AG04449 (cell line): Measurements from ENCODE around the gene RAP1GAP.
"Not testable (repeated sequence)": the region's sequence is repeated elsewhere in the genome, so short reads cannot be mapped to it uniquely, and the experiment has no call there.

Experiments used
- CTCF ChIA-PET: fragments of 350-600 bp; formaldehyde crosslinking; extraction: SDS; loops from one replicate; lab custom pipeline; 2021; ENCODE audit warnings: antibody characterized with exemption; lab: Yijun Ruan, JAX
- POLR2A ChIA-PET: fragments of 400-600, 350-600 bp; formaldehyde crosslinking; extraction: SDS; loops from one replicate; lab custom pipeline; 2020; ENCODE audit warnings: antibody characterized with exemption, inconsistent platforms; lab: Yijun Ruan, JAX
- DNase-seq: peaks from one replicate; pipeline ENCODE4 v3.0.0-alpha.2; 2010; ENCODE audit warnings: low read depth, low spot score
- H3K4me3 ChIP-seq: 2 replicates; pipeline ENCODE4 v1.5.1; 2011; ENCODE audit warnings: low read depth, mild to moderate bottlenecking, control low read depth, low read length
- CTCF ChIP-seq: IDR thresholded peaks from one replicate; pipeline ENCODE4 v1.5.1; 2011; ENCODE audit warnings: mild to moderate bottlenecking, moderate library complexity, low read length, control low read depth, inconsistent platforms; ENCODE audit not compliant: insufficient read depth; ENCODE audit errors: missing control alignments

The RAP1GAP gene

DNA sequence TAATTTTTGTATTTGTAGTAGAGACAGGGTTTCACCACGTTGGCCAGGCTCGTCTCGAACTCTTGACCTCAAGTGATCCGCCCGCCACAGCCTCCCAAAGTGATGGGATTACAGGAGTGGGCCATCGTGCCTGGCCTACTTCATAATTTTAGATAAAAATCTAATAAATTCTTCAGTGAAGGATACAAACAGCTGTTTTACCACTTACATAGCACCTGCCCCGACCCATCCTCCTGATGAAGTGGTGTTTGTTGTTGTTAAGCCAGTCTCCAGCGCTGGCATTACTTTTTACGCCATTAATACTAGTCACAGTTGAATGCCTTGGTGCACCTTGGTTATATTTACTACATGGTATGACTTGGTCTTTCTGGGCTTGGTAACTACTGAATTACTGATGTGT, 12.3 kb upstream of the RAP1GAP start:
- ChIA-PET CTCF (interaction anchor here (1.3 to 2.9 kb wide), 3 partner anchors 14 to 100 kb away, joined by 3 to 9 read pairs (median 3); no protein-coding TSS in a partner anchor), POLR2A (no interaction called here)
- H3K4me3 ChIP-seq = no peak overlapping the region
- no peak for TF ChIP-seq CTCF
- DNase-seq = no peak

GRCh38 chr1:21680918-21681317, 11.8 kb upstream of the RAP1GAP start:
- ChIA-PET CTCF (interaction anchor here (1.3 to 2.9 kb wide), 3 partner anchors 14 to 101 kb away, joined by 3 to 9 read pairs (median 3); no protein-coding TSS in a partner anchor), POLR2A (no interaction called here)
- no peak for TF ChIP-seq CTCF
- DNase-seq = peak; percentile 33
- H3K4me3 ChIP-seq = no peak overlapping the region

GRCh38 chr1:21680381-21680780, 11.2 kb upstream of the RAP1GAP start:
- ChIA-PET CTCF (interaction anchor here (1.4 to 2.9 kb wide), 2 partner anchors 22 to 101 kb away, joined by 3 to 9 read pairs; no protein-coding TSS in a partner anchor), POLR2A (no interaction called here)
- H3K4me3 ChIP-seq = no peak overlapping the region
- DNase-seq = no peak
- TF ChIP-seq CTCF = no peak

DNA sequence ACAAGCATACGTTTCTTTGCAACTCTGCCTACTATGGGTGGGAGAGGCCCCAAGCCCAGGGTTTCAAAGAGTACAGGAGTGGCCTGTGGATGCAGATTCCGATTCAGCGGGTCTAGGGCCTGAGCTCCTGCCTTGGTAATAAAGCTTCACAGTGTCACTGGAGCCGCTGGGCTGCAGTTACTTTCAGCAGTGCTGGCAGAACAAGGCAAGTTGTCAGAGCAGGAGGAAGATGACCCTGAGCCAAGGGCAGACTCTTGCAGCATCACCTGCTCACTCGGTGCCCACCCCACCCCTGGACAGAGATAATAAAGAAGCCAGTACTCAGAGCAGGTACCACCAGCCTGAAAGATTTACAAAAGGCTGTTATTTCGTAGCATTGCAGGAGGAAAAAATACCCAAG, 8.0 kb upstream of the RAP1GAP start:
- ChIA-PET POLR2A (no interaction called here), CTCF (interaction anchor here (0.8 to 1.4 kb wide), 2 partner anchors 9 to 26 kb away, joined by 3 to 4 read pairs; no protein-coding TSS in a partner anchor)
- DNase-seq = no peak
- H3K4me3 ChIP-seq = no peak overlapping the region
- no peak for TF ChIP-seq CTCF

GRCh38 chr1:21674957-21675356, 5.8 kb upstream of the RAP1GAP start:
- no peak overlapping the region for H3K4me3 ChIP-seq
- ChIA-PET POLR2A (no interaction called here), CTCF (no interaction called here)
- DNase-seq = no peak
- no peak for TF ChIP-seq CTCF

DNA sequence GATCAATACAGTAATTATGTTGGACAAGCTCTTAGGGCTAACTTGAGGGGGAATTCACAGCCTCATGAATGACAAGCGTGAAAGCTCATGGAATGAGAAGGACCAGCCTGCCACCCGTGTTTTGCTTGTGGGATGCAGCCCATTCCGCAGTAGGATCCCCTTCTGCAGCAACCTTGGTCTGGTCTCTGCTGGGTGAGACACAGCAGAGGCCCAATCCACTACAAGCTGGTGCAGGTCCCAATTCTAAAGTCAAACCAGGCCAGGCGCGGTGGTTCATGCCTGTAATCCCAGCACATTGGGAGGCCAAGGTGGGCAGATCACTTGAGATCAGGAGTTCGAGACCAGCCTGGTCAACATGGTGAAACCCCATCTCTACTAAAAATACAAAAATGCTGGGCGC, 4.7 kb upstream of the RAP1GAP start:
- POLR2A ChIA-PET = interaction anchor here (0.6 to 0.9 kb wide), 2 partner anchors 83 to 108 kb away, joined by 3 read pairs; no protein-coding TSS in a partner anchor
- not testable (repeated sequence) for DNase-seq, H3K4me3 ChIP-seq
- CTCF ChIA-PET = interaction anchor here (0.8 to 1.5 kb wide), 5 partner anchors 16 to 439 kb away, joined by 3 to 4 read pairs (median 3); no protein-coding TSS in a partner anchor
